DND-41 (cell line): ENCODE results near the gene FDXR.

Source experiments
- EZH2 ChIP-seq: IDR thresholded peaks from 3 replicates; pipeline ENCODE4 v1.6.1; 2012; ENCODE audit warnings: borderline replicate concordance, low read depth, mild to moderate bottlenecking, moderate library complexity, low read length, inconsistent platforms; ENCODE audit not compliant: severe bottlenecking
- TF ChIP-seq, protein P1 (sequence below): IDR thresholded peaks from 2 replicates; pipeline ENCODE4 v1.5.1; 2012; ENCODE audit warnings: borderline replicate concordance, low read length, moderate library complexity, mild to moderate bottlenecking; ENCODE audit not compliant: poor library complexity, severe bottlenecking; ENCODE audit errors: extremely low read depth

- TF ChIP-seq, protein P1, sequence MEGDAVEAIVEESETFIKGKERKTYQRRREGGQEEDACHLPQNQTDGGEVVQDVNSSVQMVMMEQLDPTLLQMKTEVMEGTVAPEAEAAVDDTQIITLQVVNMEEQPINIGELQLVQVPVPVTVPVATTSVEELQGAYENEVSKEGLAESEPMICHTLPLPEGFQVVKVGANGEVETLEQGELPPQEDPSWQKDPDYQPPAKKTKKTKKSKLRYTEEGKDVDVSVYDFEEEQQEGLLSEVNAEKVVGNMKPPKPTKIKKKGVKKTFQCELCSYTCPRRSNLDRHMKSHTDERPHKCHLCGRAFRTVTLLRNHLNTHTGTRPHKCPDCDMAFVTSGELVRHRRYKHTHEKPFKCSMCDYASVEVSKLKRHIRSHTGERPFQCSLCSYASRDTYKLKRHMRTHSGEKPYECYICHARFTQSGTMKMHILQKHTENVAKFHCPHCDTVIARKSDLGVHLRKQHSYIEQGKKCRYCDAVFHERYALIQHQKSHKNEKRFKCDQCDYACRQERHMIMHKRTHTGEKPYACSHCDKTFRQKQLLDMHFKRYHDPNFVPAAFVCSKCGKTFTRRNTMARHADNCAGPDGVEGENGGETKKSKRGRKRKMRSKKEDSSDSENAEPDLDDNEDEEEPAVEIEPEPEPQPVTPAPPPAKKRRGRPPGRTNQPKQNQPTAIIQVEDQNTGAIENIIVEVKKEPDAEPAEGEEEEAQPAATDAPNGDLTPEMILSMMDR, result no peak
- TF ChIP-seq EZH2, result no peak
These were observed 15.6 kb downstream of the FDXR start for GRCh38 chr17:74857191-74857590.
